Fibroblast of gingiva (primary cell): ENCODE results near the gene THADA.

Experiments
- DNase-seq: peaks from one replicate; pipeline ENCODE4 v3.0.0-alpha.2; 2011; ENCODE audit warnings: low read depth

The THADA gene

DNA sequence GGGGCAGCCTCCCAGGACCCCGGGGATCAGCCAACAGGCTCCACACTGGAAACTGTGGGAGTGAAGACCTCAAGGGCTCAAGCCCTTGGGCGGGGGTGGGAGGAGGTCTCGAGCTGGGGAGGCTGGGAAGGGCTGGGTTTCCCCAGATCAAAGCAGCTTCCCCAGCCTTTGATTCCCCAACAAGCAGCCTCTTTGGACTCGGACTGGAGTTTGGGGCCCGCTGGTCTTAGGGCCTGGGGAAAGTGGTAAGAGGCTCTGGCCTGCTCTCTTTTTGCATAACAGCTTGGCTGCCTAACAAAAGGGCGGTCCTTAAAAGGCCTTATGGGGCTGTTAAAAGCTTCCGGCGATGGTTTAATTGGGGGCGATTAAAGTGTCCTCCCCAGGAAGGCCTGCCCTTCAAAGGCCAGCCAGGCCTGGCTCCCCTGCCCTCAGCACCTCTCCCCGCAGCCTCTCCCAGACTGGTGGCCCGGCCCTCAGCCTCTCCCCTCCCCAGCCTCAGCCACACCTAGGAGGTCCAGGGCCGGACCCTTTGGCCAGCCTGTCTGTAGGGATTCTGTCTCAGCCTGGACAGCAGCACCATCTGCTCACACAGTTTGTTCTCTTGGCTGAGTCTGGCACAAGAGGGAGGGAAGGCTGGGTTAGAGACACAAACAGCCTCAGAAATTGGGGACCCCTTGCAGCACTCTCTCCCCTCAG is 409.0 kb downstream of the THADA start:
- DNase-seq, result no peak

DNA sequence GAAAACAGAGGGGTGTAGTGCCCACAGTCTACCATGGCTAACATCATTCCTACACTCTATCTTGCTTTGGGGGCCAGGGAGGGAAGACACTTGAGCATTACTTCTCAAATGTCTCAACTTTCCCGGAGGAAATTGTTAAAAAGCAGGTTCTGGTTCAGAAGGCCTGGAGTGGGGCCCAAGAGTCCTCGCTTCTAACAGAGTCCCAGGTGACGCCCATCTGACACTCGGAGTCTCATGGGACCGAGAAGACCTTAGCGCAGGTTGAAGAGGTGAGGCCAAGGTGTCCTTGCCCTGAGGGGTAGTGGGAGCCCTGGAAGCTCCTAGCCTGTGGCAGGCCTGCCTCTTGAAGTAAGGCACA is 409.5 kb downstream of the THADA start:
- DNase-seq, result no peak

DNA sequence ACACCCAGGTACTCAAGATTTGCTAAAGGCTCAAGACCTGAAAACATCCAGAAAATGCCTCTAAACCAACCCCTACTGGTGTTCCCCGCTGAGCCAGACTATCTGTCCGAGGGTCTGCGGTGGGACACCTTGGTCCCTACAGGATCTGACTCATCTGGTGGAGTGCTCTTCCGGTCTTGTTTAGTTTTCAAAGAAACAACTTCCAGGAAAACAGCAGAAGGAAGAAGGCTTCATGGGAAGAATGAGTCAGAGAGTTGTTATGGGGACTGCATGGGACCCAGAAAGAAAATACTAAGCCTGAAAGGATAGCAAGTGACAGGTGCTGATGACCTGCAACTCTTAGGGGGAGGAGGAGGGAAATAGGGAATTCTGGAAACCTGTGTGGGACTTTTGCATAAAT is 410.7 kb downstream of the THADA start:
- no peak for DNase-seq

DNA sequence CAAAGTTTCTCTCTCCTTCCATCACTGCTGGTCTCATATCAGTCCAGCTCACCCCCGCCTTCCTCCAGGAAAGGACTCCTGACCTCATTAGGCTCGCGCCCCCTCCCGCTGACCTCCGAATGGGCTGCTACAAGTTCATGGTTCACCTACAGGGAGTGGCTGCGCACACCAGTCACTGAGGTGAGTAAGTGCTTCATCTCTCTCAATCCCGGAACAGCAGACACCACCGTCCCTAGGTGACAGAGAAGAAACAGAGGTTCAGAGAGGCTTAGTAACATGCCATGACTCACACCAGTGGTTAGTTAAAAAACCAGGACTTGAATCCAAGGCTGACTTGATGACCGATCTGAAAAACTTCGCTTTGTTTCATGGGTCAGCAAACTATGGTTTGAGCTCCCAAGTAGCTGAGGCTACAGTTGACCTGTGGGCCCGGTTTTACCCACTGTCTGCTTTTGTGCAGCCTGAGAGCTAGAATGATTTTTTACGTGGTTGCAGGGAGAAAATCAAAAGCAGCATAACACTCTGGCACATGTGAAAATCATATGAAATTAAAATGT is 411.4 kb downstream of the THADA start:
- DNase-seq, result no peak

DNA sequence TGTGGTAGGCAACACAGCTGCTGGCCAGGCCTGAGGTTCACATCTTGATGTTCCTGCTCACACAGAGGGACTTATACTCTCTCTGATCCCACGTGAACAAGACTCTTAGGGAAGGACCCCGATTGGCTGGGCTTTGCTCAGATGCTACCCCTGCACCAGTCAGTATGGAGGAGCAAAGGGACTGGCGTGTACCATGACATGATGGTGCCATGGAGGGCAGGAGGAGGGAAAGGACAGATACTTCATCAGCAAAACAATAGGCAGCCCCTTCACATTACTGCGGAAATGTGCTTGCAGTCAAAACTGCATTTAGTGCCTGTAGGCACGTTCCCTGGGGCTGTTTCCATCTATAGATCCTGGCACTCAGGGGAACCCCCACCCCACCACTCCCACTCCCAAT is 412.1 kb downstream of the THADA start:
- DNase-seq, result no peak

DNA sequence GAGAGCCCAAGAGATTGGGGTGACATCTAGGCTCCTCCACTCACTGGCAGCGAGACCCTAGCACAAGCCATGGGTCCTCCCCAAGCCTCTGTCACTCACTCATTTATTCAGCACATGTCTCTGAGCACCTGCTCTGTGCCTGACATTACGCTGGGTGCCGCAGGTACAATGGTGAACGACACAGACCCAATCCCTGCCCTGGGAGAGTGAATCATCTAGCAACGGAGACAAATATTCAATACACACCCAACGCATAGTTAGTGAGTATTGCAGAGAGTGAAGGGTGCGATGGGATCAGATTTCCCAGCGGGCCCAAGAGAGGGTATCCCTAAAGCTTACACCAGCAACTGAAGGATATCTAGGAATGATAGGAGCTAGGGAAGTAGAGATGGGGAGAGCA is 414.9 kb downstream of the THADA start:
- DNase-seq, result no peak
